HG03378 (cell line): ENCODE measurements around the gene RAPGEF4.
"Not testable (repeated sequence)": the region's sequence is repeated elsewhere in the genome, so short reads cannot be mapped to it uniquely, and the experiment has no call there.

Experiments
- ATAC-seq: cut with Tn5 transposase; IDR thresholded peaks from one replicate; pipeline ENCODE4 v1.9.1; 2021; ENCODE audit warnings: mild to moderate bottlenecking, moderate library complexity; ENCODE audit not compliant: unreplicated experiment

Gene RAPGEF4

DNA sequence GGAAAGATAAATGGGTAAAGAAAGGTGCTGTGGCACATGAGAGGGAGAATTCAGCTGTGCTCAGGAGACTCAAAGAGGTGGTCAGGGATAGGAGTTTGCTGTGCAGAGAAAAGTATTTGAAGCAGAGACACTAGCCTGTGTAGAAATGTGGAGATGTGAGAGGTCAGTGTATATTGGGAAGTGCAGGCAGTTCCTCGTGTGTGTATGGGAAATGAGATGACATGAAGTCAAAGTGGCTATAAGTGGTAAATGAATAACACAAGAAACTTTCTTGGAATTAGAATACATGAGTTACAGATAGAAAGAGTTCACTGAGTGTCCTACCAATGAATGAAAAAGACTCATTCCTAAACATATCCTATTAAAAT lies 351.6 kb downstream of the RAPGEF4 start:
- ATAC-seq = no peak

DNA sequence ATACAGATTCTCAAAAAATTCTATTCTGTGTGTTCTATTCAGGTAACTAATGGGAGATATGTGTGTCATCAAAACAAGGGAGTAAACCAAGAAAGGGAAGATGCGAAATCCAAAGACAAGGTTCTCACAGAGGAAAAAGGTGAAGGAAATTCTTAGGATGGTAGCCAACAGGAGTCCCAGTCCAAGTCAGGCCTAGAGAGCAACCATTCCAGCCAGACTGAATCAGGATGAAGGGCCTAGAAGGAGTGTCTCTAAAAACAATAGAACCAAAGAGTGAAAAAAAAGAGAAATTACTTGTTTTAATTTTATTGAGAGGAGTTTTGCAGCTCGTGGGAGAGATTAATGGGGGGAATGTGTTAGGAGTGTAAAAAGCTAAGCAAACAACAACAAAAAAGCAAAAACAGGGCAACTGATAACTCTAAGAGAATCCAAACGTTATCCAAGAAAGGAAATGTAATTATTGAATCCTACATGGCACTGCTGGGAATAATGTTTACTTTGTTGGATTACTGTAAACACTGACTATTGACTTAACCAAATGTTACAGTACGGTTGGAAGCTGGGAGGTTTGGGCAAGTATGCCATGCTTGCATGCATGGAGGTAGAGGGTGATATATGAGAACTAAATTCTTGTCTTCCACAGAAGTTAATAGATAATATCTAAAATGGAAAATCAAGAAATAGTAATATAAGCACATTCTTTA lies 352.3 kb downstream of the RAPGEF4 start:
- ATAC-seq = no peak

DNA sequence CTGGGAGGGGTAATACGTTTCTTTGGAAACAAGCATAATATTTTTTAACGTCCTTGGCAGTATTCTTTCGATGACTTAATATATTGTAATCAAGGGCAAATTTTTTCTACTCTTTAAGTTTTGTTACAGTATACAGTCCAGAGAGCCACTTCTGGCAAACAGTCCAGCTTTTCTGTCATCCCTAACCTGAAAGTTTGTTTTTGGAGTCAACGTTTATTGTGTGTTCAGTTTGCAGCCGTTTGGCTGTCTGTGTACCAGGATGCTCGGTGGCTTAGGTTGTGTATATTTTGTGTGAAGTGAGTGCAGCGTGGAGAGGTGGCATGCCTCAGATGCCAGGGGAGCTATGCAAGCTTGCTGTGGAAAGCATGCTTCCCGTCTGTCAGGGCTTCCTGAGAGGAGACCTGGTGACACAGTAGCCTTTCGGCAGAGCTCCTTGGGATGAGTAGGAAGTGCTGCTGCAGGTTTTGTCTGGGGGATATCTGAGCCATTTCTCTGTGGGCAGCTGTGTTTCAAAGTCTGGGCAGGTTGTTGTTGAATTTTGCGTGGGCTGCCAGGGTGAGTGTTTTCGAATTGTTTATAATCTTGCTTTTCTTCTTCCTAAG lies 354.7 kb downstream of the RAPGEF4 start:
- no peak for ATAC-seq

DNA sequence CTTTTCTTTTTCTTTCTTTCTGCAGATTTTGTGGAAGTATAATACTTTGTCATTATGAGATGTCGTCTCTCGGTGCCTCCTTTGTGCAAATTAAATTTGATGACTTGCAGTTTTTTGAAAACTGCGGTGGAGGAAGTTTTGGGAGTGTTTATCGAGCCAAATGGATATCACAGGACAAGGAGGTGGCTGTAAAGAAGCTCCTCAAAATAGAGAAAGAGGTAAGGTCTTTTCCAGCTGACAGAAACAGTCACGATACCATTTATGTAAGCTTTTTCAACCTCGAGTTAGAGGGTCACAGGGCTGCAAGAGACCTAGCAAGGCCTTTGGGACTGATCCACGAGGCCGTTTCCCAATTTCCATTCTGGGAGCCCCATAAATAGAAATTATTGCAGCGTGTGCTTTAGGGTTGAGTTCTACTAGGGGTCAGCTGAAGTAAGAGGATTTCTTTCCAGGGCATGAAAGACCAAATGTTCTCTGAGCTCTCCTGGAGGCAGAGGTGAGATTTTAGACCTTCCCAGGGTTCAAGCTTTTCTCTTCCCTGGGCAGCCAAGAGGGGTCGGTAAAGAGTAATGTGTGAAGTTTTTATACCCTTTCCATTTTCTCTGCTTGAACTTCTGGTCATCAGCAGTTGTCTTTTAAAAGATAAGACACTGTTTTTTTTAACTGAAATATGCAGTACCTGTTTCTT lies 355.5 kb downstream of the RAPGEF4 start:
- ATAC-seq = no peak

DNA sequence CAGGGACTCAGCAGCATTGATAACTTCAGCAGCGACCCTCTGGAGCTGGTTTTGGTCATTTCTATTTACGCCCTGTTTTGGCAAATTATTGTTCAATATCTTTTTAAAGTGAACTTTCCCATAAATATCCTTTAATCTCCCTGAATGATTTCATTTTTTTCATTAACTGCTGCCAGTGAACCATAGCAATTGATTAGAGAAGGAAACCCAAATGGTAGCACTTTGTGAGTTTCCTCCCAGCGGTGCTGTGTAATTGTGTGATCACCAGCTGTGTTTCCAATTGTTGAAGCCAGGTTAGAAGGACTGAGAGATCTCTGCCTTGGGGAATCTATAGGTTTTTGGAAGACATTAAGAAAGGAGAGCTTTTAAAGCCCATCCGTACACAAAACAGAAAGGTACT lies 356.3 kb downstream of the RAPGEF4 start:
- ATAC-seq = no peak

DNA sequence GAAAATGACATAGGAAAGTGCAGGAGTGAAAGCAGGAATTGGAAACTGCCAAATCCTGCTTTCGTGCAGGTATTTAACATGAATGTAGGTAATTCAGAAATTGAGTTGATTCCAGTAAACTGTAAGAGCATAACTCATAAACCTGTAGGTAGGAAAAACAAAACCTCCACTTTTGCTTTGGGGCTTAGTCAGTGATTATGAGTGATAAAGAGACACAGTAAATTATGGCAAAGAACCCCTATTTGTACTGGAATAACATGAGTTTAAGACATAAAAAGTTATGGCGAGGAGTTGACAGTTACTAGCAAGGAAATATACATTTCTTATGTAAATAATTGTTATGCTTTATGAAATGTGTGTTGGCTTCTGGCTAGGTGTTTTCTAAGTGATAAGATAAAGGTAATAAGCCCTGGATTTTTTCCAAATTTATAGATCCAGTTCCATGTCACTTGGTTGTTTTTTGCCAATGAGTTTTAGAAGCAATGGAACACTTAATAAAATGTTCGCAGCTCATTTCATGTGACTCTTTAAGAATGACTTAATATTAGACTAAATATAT lies 357.3 kb downstream of the RAPGEF4 start:
- no peak for ATAC-seq

DNA sequence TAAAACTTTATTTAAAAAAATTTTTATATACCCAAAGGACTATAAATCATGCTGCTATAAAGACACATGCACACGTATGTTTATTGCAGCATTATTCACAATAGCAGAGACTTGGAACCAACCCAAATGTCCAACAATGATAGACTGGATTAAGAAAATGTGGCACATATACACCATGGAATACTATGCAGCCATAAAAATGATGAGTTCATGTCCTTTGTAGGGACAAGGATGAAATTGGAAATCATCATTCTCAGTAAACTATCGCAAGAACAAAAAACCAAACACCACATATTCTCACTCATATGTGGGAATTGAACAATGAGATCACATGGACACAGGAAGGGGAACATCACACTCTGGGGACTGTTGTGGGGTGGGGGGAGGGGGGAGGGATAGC lies 358.0 kb downstream of the RAPGEF4 start:
- ATAC-seq = not testable (repeated sequence)

DNA sequence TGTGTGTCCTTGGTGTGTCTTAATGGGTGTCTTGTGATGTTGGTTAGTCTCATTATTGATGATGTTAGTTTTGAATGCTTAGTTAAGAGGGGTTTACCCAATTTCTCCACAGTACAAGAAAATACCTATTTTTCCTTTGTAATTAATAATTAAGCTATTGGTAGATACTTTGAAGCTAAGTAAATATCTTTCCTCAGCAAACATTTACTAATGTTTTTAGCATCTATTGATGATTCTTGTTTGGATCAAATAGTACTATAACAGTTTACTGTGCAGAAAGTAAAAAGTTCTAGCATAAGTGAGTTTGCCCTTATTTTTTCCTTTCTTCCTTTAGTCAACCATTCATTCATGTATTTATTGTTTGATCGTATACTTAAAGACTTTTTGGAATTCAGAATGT lies 359.1 kb downstream of the RAPGEF4 start:
- ATAC-seq = no peak

DNA sequence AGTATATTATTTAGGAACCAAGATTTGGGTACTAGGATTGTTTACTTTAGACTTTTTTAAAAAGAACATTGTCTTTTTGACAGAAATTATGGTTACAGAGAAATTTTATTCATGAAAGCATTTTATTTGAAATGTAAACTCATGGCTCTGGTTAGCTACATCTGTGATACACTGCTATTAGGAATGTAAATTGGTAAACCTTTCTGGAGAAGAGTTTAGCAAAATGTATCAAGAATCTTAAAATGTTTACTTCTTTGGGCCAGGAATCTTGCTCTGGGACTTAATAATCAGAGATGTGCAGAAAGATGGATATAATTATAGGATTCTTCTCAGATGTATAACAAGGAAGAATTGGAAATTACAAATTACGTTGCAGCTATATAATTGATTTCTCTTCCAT lies 359.7 kb downstream of the RAPGEF4 start:
- ATAC-seq = no peak

DNA sequence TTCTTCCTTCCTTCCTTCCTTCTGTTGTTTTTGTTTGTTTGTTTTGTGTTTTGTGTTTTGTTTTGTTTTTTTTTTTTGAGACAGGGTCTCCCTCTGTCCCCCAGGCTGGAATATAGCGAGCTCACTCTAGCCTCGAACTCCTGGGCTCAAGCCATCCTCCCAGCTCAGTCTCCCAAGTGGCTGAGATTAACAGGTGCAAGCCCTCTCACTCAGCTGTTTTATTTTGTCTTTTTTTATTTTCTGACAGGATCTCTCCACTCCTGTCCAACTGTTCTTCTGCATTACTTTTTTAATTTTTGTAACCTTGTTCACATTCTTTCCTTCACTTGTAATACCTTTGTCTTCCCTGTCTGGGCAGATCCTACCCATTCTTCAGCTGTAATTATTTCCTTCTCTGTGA lies 363.6 kb downstream of the RAPGEF4 start:
- ATAC-seq = no peak

DNA sequence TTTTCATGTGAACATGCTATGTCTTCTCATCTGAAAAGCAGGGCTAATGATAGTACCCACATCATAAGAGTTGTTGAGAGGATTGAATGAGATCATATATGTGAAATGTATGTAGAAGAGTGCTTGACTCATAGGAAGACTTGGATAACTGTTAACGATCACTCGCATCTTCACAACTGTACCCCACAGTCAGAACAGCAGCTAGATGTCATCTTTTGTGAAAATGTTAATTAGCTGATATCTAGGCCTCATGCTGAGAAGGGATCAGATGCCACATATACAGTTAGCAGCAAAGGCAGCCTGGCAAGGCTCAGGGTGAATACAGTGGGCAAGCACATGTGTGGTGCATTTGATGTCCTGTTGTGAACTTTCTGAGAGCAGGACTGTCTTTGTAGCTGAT lies 364.2 kb downstream of the RAPGEF4 start:
- ATAC-seq = no peak

DNA sequence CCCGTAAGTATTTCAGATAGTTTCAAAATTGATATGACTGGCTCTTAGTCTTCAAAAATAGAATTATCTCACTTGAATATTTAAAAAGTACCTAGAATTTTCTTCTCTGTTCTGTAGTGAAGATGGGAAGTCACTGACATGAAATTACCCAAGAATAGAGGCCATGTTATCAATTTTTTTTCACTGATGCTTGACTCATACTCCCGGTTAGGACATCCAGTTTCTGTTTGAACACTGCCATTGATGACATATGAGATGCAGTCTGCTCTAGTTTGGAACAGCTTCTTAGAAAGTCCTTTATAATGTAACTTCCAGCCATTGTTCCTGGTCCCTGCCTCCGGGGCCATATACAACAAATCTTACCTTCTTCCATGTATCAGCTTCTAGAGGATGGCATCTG lies 366.0 kb downstream of the RAPGEF4 start:
- ATAC-seq = peak; percentile 72
